ENCODE measurements around the gene NTF4. TPM values are rescaled to one million over a fixed set of nuclear protein-coding genes. Genes with fewer than 3 reads are reported as not detected.
"Not testable (repeated sequence)": the region's sequence is repeated elsewhere in the genome, so short reads cannot be mapped to it uniquely, and the experiment has no call there.

Gene NTF4
- total and polyA plus RNA-seq, 4 donors = 2.1 to 5.2 (median 2.8) TPM

DNA sequence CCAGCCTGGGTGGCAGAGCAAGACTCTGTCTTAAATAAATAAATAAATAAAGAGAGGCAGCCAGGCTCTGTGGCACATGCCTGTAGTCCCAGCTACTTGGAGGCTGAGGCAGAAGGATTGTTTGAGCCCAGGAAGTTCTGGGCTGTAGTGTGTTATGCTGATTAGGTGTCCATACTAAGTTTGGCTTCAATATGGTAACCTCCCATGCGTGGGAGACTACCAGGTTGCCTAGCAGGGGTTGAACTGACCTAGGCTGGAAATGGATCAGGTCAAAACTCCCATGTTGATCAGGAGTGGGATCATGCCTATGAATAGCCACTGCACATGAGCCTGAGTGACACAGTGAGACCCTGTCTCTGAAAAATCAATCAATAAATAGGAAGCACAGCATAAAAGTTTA is 16.7 kb upstream of the NTF4 start:
- DNase-seq = no peak
- Histone ChIP-seq H3K9ac (ENCODE audit: insufficient read depth in 1 of 2, low read length in 2 of 2) (no peak overlapping the region), H3K36me3 (ENCODE audit: control insufficient read depth in 4 of 4, insufficient read depth in 4 of 4, low read length in 4 of 4) (peaks cover 0 to 9% (median 0%) of the 10 kb centered on the region in 4 donors), H3K27me3 (ENCODE audit: control insufficient read depth in 3 of 3, insufficient read depth in 3 of 3, low read length in 2 of 3) (no peaks in the 10 kb centered on the region), H3K4me3 (no peak overlapping the region), H3K9me3 (ENCODE audit: control insufficient read depth in 4 of 4, insufficient read depth in 3 of 4, low read length in 3 of 4) (no peaks in the 10 kb centered on the region), H3K4me1 (ENCODE audit: control insufficient read depth in 5 of 5, insufficient read depth in 5 of 5, low read length in 5 of 5) (peaks cover 2 to 5% (median 3%) of the 10 kb centered on the region in 5 donors), H3K27ac (ENCODE audit: low read depth in 1 of 2, low read length in 1 of 2) (no peak overlapping the region)
- 81 to 82% methylated on average over 1 of the region's 1 CpG for whole genome bisulfite sequencing, 2 donors
- ATAC-seq (ENCODE audit: insufficient read depth, low FRiP score) = no peak
- no peak for TF ChIP-seq CTCF (IDR thresholded peaks at IDR 0.05; ENCODE audit: control extremely low read depth, extremely low read depth)

DNA sequence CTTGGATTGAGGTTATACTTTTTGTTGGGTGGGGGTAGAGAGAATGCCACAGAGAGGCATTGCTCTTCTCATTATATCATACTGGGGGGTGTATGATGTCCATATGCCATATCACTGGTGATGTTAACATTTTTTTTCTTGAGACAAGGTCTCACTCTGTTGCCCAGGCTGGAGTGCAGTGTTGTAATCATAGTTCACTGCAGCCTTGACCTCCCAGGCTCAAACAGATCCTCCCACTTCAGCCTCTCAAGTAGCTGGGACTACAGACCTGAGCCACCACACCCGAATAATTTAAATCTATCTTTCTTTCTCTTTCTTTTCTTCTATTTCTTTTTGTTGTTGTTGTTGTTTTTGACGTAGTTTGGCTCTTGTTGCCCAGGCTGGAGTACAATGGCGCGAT is 15.8 kb upstream of the NTF4 start:
- Histone ChIP-seq H3K27me3 (ENCODE audit: control insufficient read depth in 3 of 3, insufficient read depth in 3 of 3, low read length in 2 of 3) (no peaks in the 10 kb centered on the region), H3K4me3 (no peak overlapping the region), H3K4me1 (ENCODE audit: control insufficient read depth in 5 of 5, insufficient read depth in 5 of 5, low read length in 5 of 5) (peaks cover 0 to 4% (median 0%) of the 10 kb centered on the region in 5 donors), H3K27ac (ENCODE audit: low read depth in 1 of 2, low read length in 1 of 2) (no peak overlapping the region), H3K9me3 (ENCODE audit: control insufficient read depth in 4 of 4, insufficient read depth in 3 of 4, low read length in 3 of 4) (no peaks in the 10 kb centered on the region), H3K9ac (ENCODE audit: insufficient read depth in 1 of 2, low read length in 2 of 2) (no peak overlapping the region), H3K36me3 (ENCODE audit: control insufficient read depth in 4 of 4, insufficient read depth in 4 of 4, low read length in 4 of 4) (peaks cover 0 to 1% (median 0%) of the 10 kb centered on the region in 4 donors)
- DNase-seq (no peak), ATAC-seq (ENCODE audit: insufficient read depth, low FRiP score) (no peak)
- 88 to 93% methylated on average over 4 of the region's 4 CpGs for whole genome bisulfite sequencing, 2 donors
- no peak for TF ChIP-seq CTCF (IDR thresholded peaks at IDR 0.05; ENCODE audit: control extremely low read depth, extremely low read depth)

- H3K4me1 ChIP-seq (ENCODE audit: control insufficient read depth in 5 of 5, insufficient read depth in 5 of 5, low read length in 5 of 5); H3K9me3 ChIP-seq (ENCODE audit: control insufficient read depth in 4 of 4, insufficient read depth in 3 of 4, low read length in 3 of 4); H3K27ac ChIP-seq (ENCODE audit: low read depth in 1 of 2, low read length in 1 of 2); ATAC-seq (ENCODE audit: insufficient read depth, low FRiP score); H3K36me3 ChIP-seq (ENCODE audit: control insufficient read depth in 4 of 4, insufficient read depth in 4 of 4, low read length in 4 of 4); H3K4me3 ChIP-seq; H3K9ac ChIP-seq (ENCODE audit: insufficient read depth in 1 of 2, low read length in 2 of 2): not testable (repeated sequence)
- peaks cover 0 to 32% (median 20%) of the 10 kb centered on the region in 3 donors for H3K27me3 ChIP-seq (ENCODE audit: control insufficient read depth in 3 of 3, insufficient read depth in 3 of 3, low read length in 2 of 3)
- peak; percentile 55 to 64 (median 62) for DNase-seq
- WGBS, 2 donors = 17 to 22% methylated on average over 7 of the region's 9 CpGs
- TF ChIP-seq CTCF (IDR thresholded peaks at IDR 0.05; ENCODE audit: control extremely low read depth, extremely low read depth) = peak; percentile 38
These were observed 10.3 kb upstream of the NTF4 start for GRCh38 chr19:49074869-49075268.
